Lung (tissue), 16 donors: ENCODE data around the gene RPL36. TPM values are rescaled to one million over a fixed set of nuclear protein-coding genes. Genes with fewer than 3 reads are reported as not detected.

Source experiments
- ATAC-seq: fragments of 200-7000 bp; cut with Tn5 transposase; one replicate; pipeline ENCODE4 v1.9.1; 2020; ENCODE audit warnings: moderate number of reproducible peaks; ENCODE audit not compliant: insufficient read depth, low FRiP score
- DNase-seq, 3 donors: peaks; one replicate each; pipeline ENCODE4 v3.0.0-alpha.2; 2013 to 2017
- H3K27ac ChIP-seq, 2 donors: one replicate each; pipeline ENCODE4 v1.5.1; 2013; ENCODE audit warnings: mild to moderate bottlenecking in 2 of 2, moderate library complexity in 2 of 2, control low read depth in 1 of 2, inconsistent platforms in 1 of 2, low read depth in 1 of 2, low read length in 1 of 2
- H3K27me3 ChIP-seq, 3 donors: one replicate each; pipeline ENCODE4 v1.5.1; 2013; ENCODE audit warnings: low read length in 2 of 3; ENCODE audit not compliant: control insufficient read depth in 3 of 3, insufficient read depth in 3 of 3
- H3K36me3 ChIP-seq, 4 donors: one replicate each; pipeline ENCODE4 v1.5.1; 2013; ENCODE audit warnings: low read length in 4 of 4, mild to moderate bottlenecking in 1 of 4, moderate library complexity in 1 of 4; ENCODE audit not compliant: control insufficient read depth in 4 of 4, insufficient read depth in 4 of 4
- H3K4me1 ChIP-seq, 5 donors: one replicate each; pipeline ENCODE4 v1.5.1; 2013; ENCODE audit warnings: low read length in 5 of 5, mild to moderate bottlenecking in 2 of 5, moderate library complexity in 1 of 5; ENCODE audit not compliant: control insufficient read depth in 5 of 5, insufficient read depth in 5 of 5
- H3K4me3 ChIP-seq: one replicate; pipeline ENCODE4 v1.5.1; 2013; ENCODE audit warnings: mild to moderate bottlenecking, control low read depth, moderate library complexity
- H3K9ac ChIP-seq, 2 donors: one replicate each; pipeline ENCODE4 v1.5.1; 2013; ENCODE audit warnings: low read length in 2 of 2, control low read depth in 1 of 2; ENCODE audit not compliant: insufficient read depth in 1 of 2
- H3K9me3 ChIP-seq, 4 donors: one replicate each; pipeline ENCODE4 v1.5.1; 2013; ENCODE audit warnings: low read length in 3 of 4, mild to moderate bottlenecking in 1 of 4, moderate library complexity in 1 of 4; ENCODE audit not compliant: control insufficient read depth in 4 of 4, insufficient read depth in 3 of 4
- CTCF ChIP-seq: IDR thresholded peaks from 2 replicates; pipeline ENCODE4 v1.5.1; 2012; ENCODE audit warnings: mild to moderate bottlenecking; ENCODE audit errors: control extremely low read depth, extremely low read depth
- WGBS, 2 donors: extraction: QIAGEN DNeasy Blood & Tissue Kit; methylation state at CpG; one replicate each; pipeline ENCODE4 v1.1.7; 2013; 5-methylcytosine and 5-hydroxymethylcytosine counted together
- long read RNA-seq, 5 donors: transcript quantifications; one replicate each; lab custom pipeline, GENCODE V29; 2026
- polyA plus RNA-seq, 2 donors: library from polyadenylated mRNA; stranded (reverse); fragments of 200-250 nt; gene quantifications; one replicate each; pipeline ENCODE4 v1.2.1, GENCODE V29; 2013
- total RNA-seq, 2 donors: library from RNA; depleted of rRNA in 1 of 2; stranded (reverse); fragments of >200 nt in 1 of 2; gene quantifications; one replicate each; pipeline ENCODE4 v1.2.1, GENCODE V29; 2014 to 2021
- donor health status: control.
- donor health status: control.
- donor health status: Bipolar disorder and iron deficiency.
- donor health status: healthy.
- donor health status: DM: yes; HTN: yes; CAD: no.

Gene RPL36
- total RNA-seq (100 to 1,000 TPM; 309 to 612 TPM), polyA plus RNA-seq (1,000 to 10,000 TPM in 1 of 2 donors, 100 to 1,000 TPM in 1; 793 to 1,934 TPM)
- long read RNA-seq, donor 1, transcript RPL36-202 (3 exons, 556 nt), result minor isoform, 145 of 977 reads
- long read RNA-seq, donor 1, transcript RPL36-201 (4 exons, 707 nt), result major isoform, 754 of 977 reads
- long read RNA-seq, donor 1, transcript RPL36-204 (3 exons, 452 nt), result minor isoform, 10 of 977 reads
- long read RNA-seq, donor 1, partial matches to known transcripts, result 37 of 977 reads
- long read RNA-seq, donor 1, other reads (novel, unspliced or antisense), result 30 of 977 reads
- long read RNA-seq, donor 2, transcript RPL36-201 (4 exons, 707 nt), result major isoform, 377 of 562 reads
- long read RNA-seq, donor 2, transcript RPL36-202 (3 exons, 556 nt), result minor isoform, 108 of 562 reads
- long read RNA-seq, donor 2, partial matches to known transcripts, result 57 of 562 reads
- long read RNA-seq, donor 2, other reads (novel, unspliced or antisense), result 19 of 562 reads
- long read RNA-seq, donor 3, transcript RPL36-202 (3 exons, 556 nt), result minor isoform, 98 of 643 reads
- long read RNA-seq, donor 3, transcript RPL36-204 (3 exons, 452 nt), result minor isoform, 7 of 643 reads
- long read RNA-seq, donor 3, transcript RPL36-201 (4 exons, 707 nt), result major isoform, 508 of 643 reads
- long read RNA-seq, donor 3, partial matches to known transcripts, result 22 of 643 reads
- long read RNA-seq, donor 3, other reads (novel, unspliced or antisense), result 8 of 643 reads
- long read RNA-seq, donor 4, transcript RPL36-201 (4 exons, 707 nt), result major isoform, 395 of 579 reads
- long read RNA-seq, donor 4, transcript RPL36-202 (3 exons, 556 nt), result minor isoform, 125 of 579 reads
- long read RNA-seq, donor 4, partial matches to known transcripts, result 47 of 579 reads
- long read RNA-seq, donor 4, other reads (novel, unspliced or antisense), result 9 of 579 reads
- long read RNA-seq, donor 5, transcript RPL36-204 (3 exons, 452 nt), result minor isoform, 13 of 1,191 reads
- long read RNA-seq, donor 5, transcript RPL36-208 (2 exons, 907 nt), result minor isoform, 5 of 1,191 reads
- long read RNA-seq, donor 5, transcript RPL36-201 (4 exons, 707 nt), result major isoform, 856 of 1,191 reads
- long read RNA-seq, donor 5, transcript RPL36-202 (3 exons, 556 nt), result minor isoform, 247 of 1,191 reads
- long read RNA-seq, donor 5, partial matches to known transcripts, result 57 of 1,191 reads
- long read RNA-seq, donor 5, other reads (novel, unspliced or antisense), result 13 of 1,191 reads

GRCh38 chr19:5690125-5690954, at the start of gene RPL36:
Gene RPL36, plus strand, starts transcription at chr19:5690295. Its CDS starts 213 bp downstream, at chr19:5690508.
- ATAC-seq (peak; percentile 70), DNase-seq (peak; percentile 98)
- Histone ChIP-seq H3K9me3 (no peaks in the 10 kb centered on the region), H3K4me1 (peaks cover 0 to 16% (median 3%) of the 10 kb centered on the region in 5 donors), H3K4me3 (peak within 1 kb of the TSS; percentile 77), H3K9ac (peak within 1 kb of the TSS; percentile 86 to 98), H3K36me3 (peaks cover 2 to 39% (median 20%) of the 10 kb centered on the region in 4 donors), H3K27me3 (no peaks in the 10 kb centered on the region), H3K27ac (peak within 1 kb of the TSS; percentile 79 to 97)
- 0 to 1% methylated on average over 72 to 73 of the region's 73 CpGs for WGBS, 2 donors
- peak; percentile 99 for TF ChIP-seq CTCF

DNA sequence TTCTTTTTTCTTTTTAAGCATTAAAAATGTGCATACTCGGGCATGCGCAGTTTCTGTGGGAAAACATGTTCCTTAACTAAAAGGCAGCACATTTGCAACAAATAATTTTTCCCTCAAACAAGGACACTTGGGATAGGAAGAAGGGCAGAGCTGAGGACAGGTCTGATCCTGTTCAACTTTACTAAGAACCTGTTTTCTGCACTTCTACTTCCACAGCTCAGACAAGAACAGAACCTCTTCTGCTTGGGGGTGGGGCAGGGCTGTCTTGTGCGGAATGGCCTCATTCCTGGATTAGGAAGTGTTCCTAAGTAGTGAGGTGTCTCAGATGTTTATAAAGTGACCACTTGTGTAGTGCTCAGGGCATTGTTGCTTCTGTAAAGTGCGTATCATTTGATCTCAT, 48.9 kb upstream of the RPL36 start:
- Histone ChIP-seq H3K36me3 (peaks cover 19 to 40% (median 30%) of the 10 kb centered on the region in 4 donors), H3K4me1 (peaks cover 0 to 4% (median 1%) of the 10 kb centered on the region in 5 donors), H3K27me3 (no peaks in the 10 kb centered on the region), H3K9ac (no peak overlapping the region), H3K9me3 (no peaks in the 10 kb centered on the region), H3K27ac (no peak overlapping the region), H3K4me3 (no peak overlapping the region)
- no peak for TF ChIP-seq CTCF
- DNase-seq, result no peak
- no peak for ATAC-seq
- 86 to 91% methylated on average over 4 of the region's 4 CpGs for WGBS, 2 donors

DNA sequence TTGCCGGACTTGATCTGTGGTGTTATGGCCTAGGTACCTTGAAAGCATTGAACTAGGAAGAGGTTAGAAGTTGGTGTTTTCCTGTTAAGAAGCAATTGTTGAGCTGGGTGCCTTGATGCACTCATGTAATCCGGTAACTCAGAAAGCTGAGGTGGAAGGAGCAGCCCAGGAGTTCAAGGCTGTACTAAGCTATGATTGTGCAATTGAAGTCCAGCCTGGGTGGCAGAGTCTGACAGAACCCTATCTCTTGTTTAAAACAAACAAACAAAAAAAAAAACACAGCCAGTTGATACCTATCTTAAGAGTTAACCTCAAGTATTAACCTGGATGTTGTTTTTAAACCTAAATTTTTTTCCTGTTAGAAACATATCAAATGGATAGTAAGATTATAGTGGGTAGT, 47.9 kb upstream of the RPL36 start:
- Histone ChIP-seq H3K27ac (no peak overlapping the region), H3K9me3 (no peaks in the 10 kb centered on the region), H3K4me3 (no peak overlapping the region), H3K36me3 (peaks cover 28 to 49% (median 38%) of the 10 kb centered on the region in 4 donors), H3K9ac (no peak overlapping the region), H3K4me1 (peaks cover 0 to 4% (median 0%) of the 10 kb centered on the region in 5 donors), H3K27me3 (no peaks in the 10 kb centered on the region)
- no peak for TF ChIP-seq CTCF
- DNase-seq, result no peak
- WGBS, 2 donors, result 88 to 89% methylated on average over 2 of the region's 2 CpGs
- no peak for ATAC-seq
